ENCODE measurements around the gene MARCOL. TPM values are rescaled to one million over a fixed set of nuclear protein-coding genes. Genes with fewer than 3 reads are reported as not detected.
A peak's percentile ranks its signal among the peaks of the same experiment; 100 is the strongest.

The MARCOL gene
- total and polyA plus RNA-seq, 9 of the 15 experiments (the other 6 are each of a cell fraction or from before 2014, with no cell fraction given), result not detected

DNA sequence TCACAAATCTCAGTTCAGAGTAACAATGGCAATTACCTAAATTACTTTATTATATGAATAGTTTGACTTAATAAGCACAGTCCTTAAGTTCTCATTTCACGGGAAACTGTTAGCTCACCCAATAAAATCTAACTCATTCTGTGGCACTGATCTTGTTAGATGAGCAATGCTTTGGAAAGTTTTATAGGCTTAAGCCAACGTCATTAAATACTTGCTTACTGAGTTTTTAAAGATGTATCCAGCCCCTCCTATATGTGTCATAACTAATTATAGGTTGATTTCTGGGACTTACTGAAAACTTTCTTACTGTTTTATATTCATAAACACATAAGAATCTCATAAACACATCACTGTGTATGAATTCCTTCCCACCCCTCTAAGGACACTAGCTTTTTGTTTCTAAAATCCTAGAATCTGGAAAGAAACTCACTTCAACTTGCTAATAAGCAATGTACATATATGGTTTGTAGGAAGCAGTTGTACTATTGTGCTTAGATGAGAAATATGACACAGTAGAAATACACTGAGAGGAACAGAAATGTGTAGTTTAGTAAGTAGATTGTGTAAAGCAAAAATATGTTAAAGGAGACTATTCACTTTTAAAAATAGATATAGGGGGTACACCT, 14.1 kb upstream of the MARCOL start (continued):
- TF ChIP-seq, protein P1, sequence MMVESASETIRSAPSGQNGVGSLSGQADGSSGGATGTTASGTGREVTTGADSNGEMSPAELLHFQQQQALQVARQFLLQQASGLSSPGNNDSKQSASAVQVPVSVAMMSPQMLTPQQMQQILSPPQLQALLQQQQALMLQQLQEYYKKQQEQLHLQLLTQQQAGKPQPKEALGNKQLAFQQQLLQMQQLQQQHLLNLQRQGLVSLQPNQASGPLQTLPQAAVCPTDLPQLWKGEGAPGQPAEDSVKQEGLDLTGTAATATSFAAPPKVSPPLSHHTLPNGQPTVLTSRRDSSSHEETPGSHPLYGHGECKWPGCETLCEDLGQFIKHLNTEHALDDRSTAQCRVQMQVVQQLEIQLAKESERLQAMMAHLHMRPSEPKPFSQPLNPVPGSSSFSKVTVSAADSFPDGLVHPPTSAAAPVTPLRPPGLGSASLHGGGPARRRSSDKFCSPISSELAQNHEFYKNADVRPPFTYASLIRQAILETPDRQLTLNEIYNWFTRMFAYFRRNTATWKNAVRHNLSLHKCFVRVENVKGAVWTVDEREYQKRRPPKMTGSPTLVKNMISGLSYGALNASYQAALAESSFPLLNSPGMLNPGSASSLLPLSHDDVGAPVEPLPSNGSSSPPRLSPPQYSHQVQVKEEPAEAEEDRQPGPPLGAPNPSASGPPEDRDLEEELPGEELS (CRISPR knock-in tag; IDR thresholded peaks at IDR 0.05; ENCODE audit: borderline replicate concordance), result no peak
- TF ChIP-seq COPS2 (conservative IDR thresholded peaks at IDR 0.05), result no peak
- TF ChIP-seq ZNF277 (CRISPR knock-in tag; IDR thresholded peaks at IDR 0.05; ENCODE audit: borderline replicate concordance), result no peak

- Histone ChIP-seq H3K4me2 (ENCODE audit: insufficient read depth, low read length) (no peak overlapping the region; the same call in 1 of the 2 replicates), H4K20me1 (replicated peaks; ENCODE audit: control insufficient read depth, insufficient read depth, low read length) (no peaks in the 10 kb centered on the region), H2AFZ (ENCODE audit: low read depth, low read length) (no peak overlapping the region), H3K9ac (ENCODE audit: insufficient read depth in 1 of 2, low read depth in 2 of 2, low read length in 2 of 2) (no peak overlapping the region), H3K79me2 (ENCODE audit: control insufficient read depth, insufficient read depth, low read length) (no peaks in the 10 kb centered on the region; the same call in 2 of the 3 replicates), H3K4me3 (no peak overlapping the region), H3K27me3 (ENCODE audit: control insufficient read depth in 2 of 2, insufficient read depth in 2 of 2, low read length in 2 of 2) (no peaks in the 10 kb centered on the region), H3K9me1 (ENCODE audit: control insufficient read depth, insufficient read depth, low read length) (no peaks in the 10 kb centered on the region), H3K4me1 (replicated peaks in 1 of 2; ENCODE audit: control insufficient read depth in 2 of 2, insufficient read depth in 2 of 2, low read length in 2 of 2) (no peaks in the 10 kb centered on the region), H3K9me3 (replicated peaks; ENCODE audit: control insufficient read depth, insufficient read depth, low read depth, low read length) (no peaks in the 10 kb centered on the region), H3K27ac (ENCODE audit: extremely low read depth, low read depth, low read length) (no peak overlapping the region), H3K36me3 (ENCODE audit: control insufficient read depth, insufficient read depth, low read length) (no peaks in the 10 kb centered on the region)
- ChIA-PET CTCF (ENCODE audit: low intra/inter-chr PET ratio) (no interaction called here), POLR2A (no interaction called here)
- intact Hi-C loops (cut with micrococcal nuclease), result no loop called here
- in situ Hi-C loops (cut with MboI), result no loop called here
- TF ChIP-seq C11orf30 (IDR thresholded peaks at IDR 0.05; ENCODE audit: low read depth), result peak; percentile 45; the same call in 1 of the 2 replicates
- 0 out of 2 replicates have a peak, but pooled peaks have one; percentile 12 for TF ChIP-seq MAFF (IDR thresholded peaks at IDR 0.05; ENCODE audit: low read length)
- no peak for TF ChIP-seq PML (IDR thresholded peaks at IDR 0.05; ENCODE audit: low read length)
- peak; percentile 35; the same call in 1 of the 2 replicates for TF ChIP-seq MAFG (tag; conservative IDR thresholded peaks at IDR 0.05)
- peak; percentile 70 for TF ChIP-seq ZNF316 (IDR thresholded peaks at IDR 0.05)
- no peak for TF ChIP-seq RNF2 (IDR thresholded peaks at IDR 0.05)
- no peak for FAIRE-seq
- no TSS peak for BruUV-seq (replicated peaks)
- DNase-seq (ENCODE audit: extremely low read depth in 1 of 4, low spot score in 3 of 4), result no peak
- no peak for ATAC-seq
- WGBS (ENCODE audit: insufficient coverage, low coverage, missing lambda C conversion rate), result 23% methylated on average over 3 of the region's 3 CpGs
Observed at GRCh38 chr5:148228392-148228984, 9.8 kb upstream of the MARCOL start.
